ENCODE measurements around the gene PGAM1. TPM values are rescaled to one million over a fixed set of nuclear protein-coding genes. Genes with fewer than 3 reads are reported as not detected.
A peak's percentile ranks its signal among the peaks of the same experiment; 100 is the strongest.

PGAM1 gene
- polyA plus RNA-seq, 2 donors, result 72.5 to 354 TPM

GRCh38 chr10:97450828-97451227 lies 24.8 kb downstream of the PGAM1 start:
- WGBS, 2 donors, result 64 to 66% methylated on average over 2 of the region's 2 CpGs
- no peaks in the 10 kb centered on the region for H3K9me3 ChIP-seq (ENCODE audit: control insufficient read depth in 2 of 2, insufficient read depth in 1 of 2, low read depth in 1 of 2, low read length in 1 of 2)

GRCh38 chr10:97451605-97452004 lies 25.6 kb downstream of the PGAM1 start:
- WGBS, 2 donors, result 95 to 96% methylated on average over 17 of the region's 17 CpGs
- Histone ChIP-seq H3K27me3 (ENCODE audit: control insufficient read depth in 1 of 2, insufficient read depth in 2 of 2, low read length in 2 of 2) (no peaks in the 10 kb centered on the region), H3K9me3 (ENCODE audit: control insufficient read depth in 2 of 2, insufficient read depth in 1 of 2, low read depth in 1 of 2, low read length in 1 of 2) (no peaks in the 10 kb centered on the region), H3K36me3 (ENCODE audit: control insufficient read depth in 2 of 2, insufficient read depth in 2 of 2, low read length in 1 of 2) (peaks cover 7 to 24% of the 10 kb centered on the region in 2 donors), H3K27ac (ENCODE audit: low read depth in 2 of 2, low read length in 1 of 2) (no peak overlapping the region), H3K4me1 (ENCODE audit: control insufficient read depth in 2 of 2, insufficient read depth in 2 of 2, low read length in 1 of 2) (peaks cover 3 to 5% of the 10 kb centered on the region in 2 donors), H3K4me3 (ENCODE audit: low read depth in 1 of 2, low read length in 2 of 2) (no peak overlapping the region)

More at GRCh38 chr10:97450828-97451227, 24.8 kb downstream of the PGAM1 start:
- Histone ChIP-seq H3K36me3 (ENCODE audit: control insufficient read depth in 2 of 2, insufficient read depth in 2 of 2, low read length in 1 of 2) (peaks cover 4 to 20% of the 10 kb centered on the region in 2 donors), H3K27me3 (ENCODE audit: control insufficient read depth in 1 of 2, insufficient read depth in 2 of 2, low read length in 2 of 2) (no peaks in the 10 kb centered on the region), H3K4me3 (ENCODE audit: low read depth in 1 of 2, low read length in 2 of 2) (no peak overlapping the region), H3K27ac (ENCODE audit: low read depth in 2 of 2, low read length in 1 of 2) (no peak overlapping the region), H3K4me1 (ENCODE audit: control insufficient read depth in 2 of 2, insufficient read depth in 2 of 2, low read length in 1 of 2) (peaks cover 3 to 5% of the 10 kb centered on the region in 2 donors)

- Histone ChIP-seq H3K27me3 (ENCODE audit: control insufficient read depth in 1 of 2, insufficient read depth in 2 of 2, low read length in 2 of 2) (no peaks in the 10 kb centered on the region), H3K4me3 (ENCODE audit: low read depth in 1 of 2, low read length in 2 of 2) (no peak overlapping the region), H3K4me1 (ENCODE audit: control insufficient read depth in 2 of 2, insufficient read depth in 2 of 2, low read length in 1 of 2) (peaks cover 3 to 5% of the 10 kb centered on the region in 2 donors), H3K27ac (ENCODE audit: low read depth in 2 of 2, low read length in 1 of 2) (no peak overlapping the region), H3K9me3 (ENCODE audit: control insufficient read depth in 2 of 2, insufficient read depth in 1 of 2, low read depth in 1 of 2, low read length in 1 of 2) (no peaks in the 10 kb centered on the region), H3K36me3 (ENCODE audit: control insufficient read depth in 2 of 2, insufficient read depth in 2 of 2, low read length in 1 of 2) (peaks cover 12 to 31% of the 10 kb centered on the region in 2 donors)
- 84 to 90% methylated on average over 6 of the region's 6 CpGs for WGBS, 2 donors
These were observed 26.4 kb downstream of the PGAM1 start for GRCh38 chr10:97452352-97452751.

- Histone ChIP-seq H3K27ac (ENCODE audit: low read depth in 2 of 2, low read length in 1 of 2) (peak overlapping the region in 1 of 2 donors; percentile 34), H3K36me3 (ENCODE audit: control insufficient read depth in 2 of 2, insufficient read depth in 2 of 2, low read length in 1 of 2) (peaks cover 22 to 47% of the 10 kb centered on the region in 2 donors), H3K4me1 (ENCODE audit: control insufficient read depth in 2 of 2, insufficient read depth in 2 of 2, low read length in 1 of 2) (peaks cover 3 to 5% of the 10 kb centered on the region in 2 donors), H3K4me3 (ENCODE audit: low read depth in 1 of 2, low read length in 2 of 2) (no peak overlapping the region), H3K9me3 (ENCODE audit: control insufficient read depth in 2 of 2, insufficient read depth in 1 of 2, low read depth in 1 of 2, low read length in 1 of 2) (no peaks in the 10 kb centered on the region), H3K27me3 (ENCODE audit: control insufficient read depth in 1 of 2, insufficient read depth in 2 of 2, low read length in 2 of 2) (no peaks in the 10 kb centered on the region)
- 49 to 61% methylated on average over 3 of the region's 3 CpGs for WGBS, 2 donors
These were observed 28.5 kb downstream of the PGAM1 start for GRCh38 chr10:97454330-97455036.

GRCh38 chr10:97456034-97456685 lies 30.2 kb downstream of the PGAM1 start:
- no peak overlapping the region for H3K27ac ChIP-seq (ENCODE audit: low read depth in 2 of 2, low read length in 1 of 2)
- peaks cover 31 to 57% of the 10 kb centered on the region in 2 donors for H3K36me3 ChIP-seq (ENCODE audit: control insufficient read depth in 2 of 2, insufficient read depth in 2 of 2, low read length in 1 of 2)
- no peaks in the 10 kb centered on the region for H3K27me3 ChIP-seq (ENCODE audit: control insufficient read depth in 1 of 2, insufficient read depth in 2 of 2, low read length in 2 of 2)
- H3K9me3 ChIP-seq (ENCODE audit: control insufficient read depth in 2 of 2, insufficient read depth in 1 of 2, low read depth in 1 of 2, low read length in 1 of 2), result no peaks in the 10 kb centered on the region
- peaks cover 3 to 5% of the 10 kb centered on the region in 2 donors for H3K4me1 ChIP-seq (ENCODE audit: control insufficient read depth in 2 of 2, insufficient read depth in 2 of 2, low read length in 1 of 2)
- no peak overlapping the region for H3K4me3 ChIP-seq (ENCODE audit: low read depth in 1 of 2, low read length in 2 of 2)
- 60 to 82% methylated on average over 5 of the region's 5 CpGs for WGBS, 2 donors

- no peak overlapping the region for H3K27ac ChIP-seq (ENCODE audit: low read depth in 2 of 2, low read length in 1 of 2)
- no peaks in the 10 kb centered on the region for H3K9me3 ChIP-seq (ENCODE audit: control insufficient read depth in 2 of 2, insufficient read depth in 1 of 2, low read depth in 1 of 2, low read length in 1 of 2)
- H3K27me3 ChIP-seq (ENCODE audit: control insufficient read depth in 1 of 2, insufficient read depth in 2 of 2, low read length in 2 of 2), result no peaks in the 10 kb centered on the region
- H3K36me3 ChIP-seq (ENCODE audit: control insufficient read depth in 2 of 2, insufficient read depth in 2 of 2, low read length in 1 of 2), result peaks cover 31 to 58% of the 10 kb centered on the region in 2 donors
- peaks cover 3 to 5% of the 10 kb centered on the region in 2 donors for H3K4me1 ChIP-seq (ENCODE audit: control insufficient read depth in 2 of 2, insufficient read depth in 2 of 2, low read length in 1 of 2)
- WGBS, 2 donors, result 78 to 82% methylated on average over 3 of the region's 3 CpGs
- no peak overlapping the region for H3K4me3 ChIP-seq (ENCODE audit: low read depth in 1 of 2, low read length in 2 of 2)
These were observed 30.7 kb downstream of the PGAM1 start for GRCh38 chr10:97456686-97457065.

- H3K36me3 ChIP-seq (ENCODE audit: control insufficient read depth in 2 of 2, insufficient read depth in 2 of 2, low read length in 1 of 2), result peaks cover 37 to 59% of the 10 kb centered on the region in 2 donors
- H3K27me3 ChIP-seq (ENCODE audit: control insufficient read depth in 1 of 2, insufficient read depth in 2 of 2, low read length in 2 of 2), result no peaks in the 10 kb centered on the region
- H3K9me3 ChIP-seq (ENCODE audit: control insufficient read depth in 2 of 2, insufficient read depth in 1 of 2, low read depth in 1 of 2, low read length in 1 of 2), result no peaks in the 10 kb centered on the region
- WGBS, 2 donors, result 84 to 92% methylated on average over 7 of the region's 7 CpGs
- H3K4me3 ChIP-seq (ENCODE audit: low read depth in 1 of 2, low read length in 2 of 2), result no peak overlapping the region
- H3K4me1 ChIP-seq (ENCODE audit: control insufficient read depth in 2 of 2, insufficient read depth in 2 of 2, low read length in 1 of 2), result peaks cover 0 to 3% of the 10 kb centered on the region in 2 donors
- no peak overlapping the region for H3K27ac ChIP-seq (ENCODE audit: low read depth in 2 of 2, low read length in 1 of 2)
These were observed 33.1 kb downstream of the PGAM1 start for GRCh38 chr10:97459111-97459510.

GRCh38 chr10:97459933-97460332 lies 33.9 kb downstream of the PGAM1 start:
- Histone ChIP-seq H3K27me3 (ENCODE audit: control insufficient read depth in 1 of 2, insufficient read depth in 2 of 2, low read length in 2 of 2) (no peaks in the 10 kb centered on the region), H3K4me3 (ENCODE audit: low read depth in 1 of 2, low read length in 2 of 2) (no peak overlapping the region), H3K27ac (ENCODE audit: low read depth in 2 of 2, low read length in 1 of 2) (no peak overlapping the region), H3K9me3 (ENCODE audit: control insufficient read depth in 2 of 2, insufficient read depth in 1 of 2, low read depth in 1 of 2, low read length in 1 of 2) (no peaks in the 10 kb centered on the region), H3K4me1 (ENCODE audit: control insufficient read depth in 2 of 2, insufficient read depth in 2 of 2, low read length in 1 of 2) (no peaks in the 10 kb centered on the region), H3K36me3 (ENCODE audit: control insufficient read depth in 2 of 2, insufficient read depth in 2 of 2, low read length in 1 of 2) (peaks cover 40 to 59% of the 10 kb centered on the region in 2 donors)
- 76 to 81% methylated on average over 7 of the region's 7 CpGs for WGBS, 2 donors

- no peak overlapping the region for H3K27ac ChIP-seq (ENCODE audit: low read depth in 2 of 2, low read length in 1 of 2)
- H3K4me3 ChIP-seq (ENCODE audit: low read depth in 1 of 2, low read length in 2 of 2), result no peak overlapping the region
- WGBS, 2 donors, result 90 to 92% methylated on average over 2 of the region's 2 CpGs
- peaks cover 36 to 60% of the 10 kb centered on the region in 2 donors for H3K36me3 ChIP-seq (ENCODE audit: control insufficient read depth in 2 of 2, insufficient read depth in 2 of 2, low read length in 1 of 2)
- no peaks in the 10 kb centered on the region for H3K4me1 ChIP-seq (ENCODE audit: control insufficient read depth in 2 of 2, insufficient read depth in 2 of 2, low read length in 1 of 2)
- H3K9me3 ChIP-seq (ENCODE audit: control insufficient read depth in 2 of 2, insufficient read depth in 1 of 2, low read depth in 1 of 2, low read length in 1 of 2), result no peaks in the 10 kb centered on the region
- no peaks in the 10 kb centered on the region for H3K27me3 ChIP-seq (ENCODE audit: control insufficient read depth in 1 of 2, insufficient read depth in 2 of 2, low read length in 2 of 2)
These were observed 36.3 kb downstream of the PGAM1 start for GRCh38 chr10:97462309-97462708.
